MM.1S (cell line): ENCODE data around the gene MTO1.

Source experiments
- CTCF ChIP-seq: fragments of 300-600 bp; sonication (generic); IDR thresholded peaks from 2 replicates; pipeline ENCODE4 v1.5.1; 2016; ENCODE audit warnings: antibody characterized with exemption, low read length, mixed read lengths
- EZH2phosphoT487 ChIP-seq: fragments of 300-600 bp; sonication (generic); IDR thresholded peaks from 2 replicates; pipeline ENCODE4 v1.6.1; 2018; ENCODE audit warnings: antibody characterized with exemption, low read length

GRCh38 chr6:73506246-73506645, 44.7 kb downstream of the MTO1 start:
- TF ChIP-seq CTCF (no peak), EZH2phosphoT487 (no peak)
